GM23338 (cell line): ENCODE results near the gene KCNMB2. TPM values are rescaled to one million over a fixed set of nuclear protein-coding genes. Genes with fewer than 3 reads are reported as not detected.

Experiments
- ATAC-seq: fragments of 200-7000 bp; cut with Tn5 transposase; 3 replicates; pipeline ENCODE4 v1.9.1; 2020
- DNase-seq: peaks from one replicate; pipeline ENCODE4 v3.0.0-alpha.2; 2015; ENCODE audit warnings: low spot score
- H2AFZ ChIP-seq: fragments of 200-600 bp; sonication (generic); 2 replicates; pipeline ENCODE4 v1.8.0; 2016; ENCODE audit warnings: antibody characterized with exemption, mild to moderate bottlenecking, moderate library complexity
- H3F3A ChIP-seq: fragments of 200-600 bp; sonication (generic); replicated peaks from 2 replicates; pipeline ENCODE4 v1.8.0; 2017; ENCODE audit warnings: antibody characterized with exemption, mixed run types, low read depth
- H3K27ac ChIP-seq: fragments of 200-600 bp; sonication (generic); 2 replicates; pipeline ENCODE4 v1.6.1; 2016; ENCODE audit warnings: low read depth
- H3K27me3 ChIP-seq: fragments of 200-600 bp; sonication (generic); 2 replicates; pipeline ENCODE4 v1.8.0; 2016; ENCODE audit warnings: mild to moderate bottlenecking, mixed run types, moderate library complexity; ENCODE audit not compliant: insufficient read depth
- H3K36me3 ChIP-seq: fragments of 200-600 bp; sonication (generic); 2 replicates; pipeline ENCODE4 v1.8.0; 2016; ENCODE audit warnings: mild to moderate bottlenecking; ENCODE audit not compliant: insufficient read depth
- H3K4me1 ChIP-seq: fragments of 200-600 bp; sonication (generic); 2 replicates; pipeline ENCODE4 v1.8.0; 2016; ENCODE audit warnings: mild to moderate bottlenecking, moderate library complexity; ENCODE audit not compliant: insufficient read depth
- H3K4me2 ChIP-seq: fragments of 200-600 bp; sonication (generic); 2 replicates; pipeline ENCODE4 v1.7.1; 2017; ENCODE audit warnings: mixed run types
- H3K4me3 ChIP-seq: fragments of 200-600 bp; sonication (generic); 2 replicates; pipeline ENCODE4 v1.6.1; 2016; ENCODE audit warnings: mixed run types
- H3K79me2 ChIP-seq: fragments of 200-600 bp; sonication (generic); replicated peaks from 2 replicates; pipeline ENCODE4 v1.8.0; 2017; ENCODE audit warnings: mild to moderate bottlenecking; ENCODE audit not compliant: insufficient read depth
- H3K9me2 ChIP-seq: fragments of 200-600 bp; sonication (generic); 2 replicates; pipeline ENCODE4 v1.8.0; 2017; ENCODE audit not compliant: insufficient read depth
- H4K20me1 ChIP-seq: fragments of 200-600 bp; sonication (generic); replicated peaks from 2 replicates; pipeline ENCODE4 v1.8.0; 2017; ENCODE audit warnings: mild to moderate bottlenecking; ENCODE audit not compliant: insufficient read depth
- H3K27ac Mint-ChIP-seq: 2 replicates; pipeline ENCODE4 v1.8.0; 2020; ENCODE audit warnings: inconsistent platforms, mild to moderate bottlenecking, moderate library complexity, mixed read lengths
- H3K27me3 Mint-ChIP-seq: 3 replicates; pipeline ENCODE4 v1.8.0; 2022; ENCODE audit warnings: low read depth, mild to moderate bottlenecking, moderate library complexity, mixed read lengths, inconsistent platforms; ENCODE audit not compliant: insufficient read depth, poor library complexity
- H3K36me3 Mint-ChIP-seq: 3 replicates; pipeline ENCODE4 v1.8.0; 2021; ENCODE audit warnings: low read depth, mild to moderate bottlenecking, inconsistent platforms, moderate library complexity, mixed read lengths
- H3K4me1 Mint-ChIP-seq: 3 replicates; pipeline ENCODE4 v1.8.0; 2020; ENCODE audit warnings: mild to moderate bottlenecking, inconsistent platforms, mixed read lengths
- H3K4me3 Mint-ChIP-seq: 3 replicates; pipeline ENCODE4 v1.8.0; 2021; ENCODE audit warnings: moderate library complexity, mild to moderate bottlenecking, inconsistent platforms, mixed read lengths
- H3K9me3 Mint-ChIP-seq: 3 replicates; pipeline ENCODE4 v1.8.0; 2020; ENCODE audit warnings: moderate library complexity, mild to moderate bottlenecking, inconsistent platforms, mixed read lengths
- CREB1 ChIP-seq: fragments of 250-450 bp; sonication (Bioruptor Pico); IDR thresholded peaks from 2 replicates; pipeline ENCODE4 v1.5.0; 2020; ENCODE audit warnings: low read depth, mild to moderate bottlenecking, moderate library complexity
- ETS1 ChIP-seq: IDR thresholded peaks from 2 replicates; pipeline ENCODE4 v1.6.1; 2016; ENCODE audit warnings: antibody characterized with exemption
- EZH2 ChIP-seq: fragments of 200-600 bp; sonication (generic); IDR thresholded peaks from one replicate; pipeline ENCODE4 v1.8.0; 2017; ENCODE audit warnings: antibody characterized with exemption, mild to moderate bottlenecking, low read depth; ENCODE audit not compliant: unreplicated experiment
- EZH2phosphoT487 ChIP-seq: fragments of 200-600 bp; sonication (generic); IDR thresholded peaks from one replicate; pipeline ENCODE4 v1.8.1; 2018; ENCODE audit warnings: antibody characterized with exemption; ENCODE audit not compliant: unreplicated experiment
- JUNB ChIP-seq: IDR thresholded peaks from one replicate; pipeline ENCODE4 v1.6.1; 2016; ENCODE audit warnings: antibody characterized with exemption; ENCODE audit not compliant: unreplicated experiment
- NANOG ChIP-seq: IDR thresholded peaks from 2 replicates; pipeline ENCODE4 v1.6.1; 2016; ENCODE audit warnings: antibody characterized with exemption, borderline replicate concordance
- POLR2AphosphoS5 ChIP-seq: IDR thresholded peaks from 2 replicates; pipeline ENCODE4 v1.6.1; 2016; ENCODE audit warnings: antibody characterized with exemption, low read depth
- REST ChIP-seq: IDR thresholded peaks from one replicate; pipeline ENCODE4 v1.6.1; 2018; ENCODE audit warnings: antibody characterized with exemption; ENCODE audit not compliant: unreplicated experiment
- STAT1 ChIP-seq: IDR thresholded peaks from one replicate; pipeline ENCODE4 v1.6.1; 2016; ENCODE audit warnings: antibody characterized with exemption; ENCODE audit not compliant: unreplicated experiment
- ZNF114 ChIP-seq: fragments of 250-450 bp; sonication (Bioruptor Pico); IDR thresholded peaks from 2 replicates; pipeline ENCODE4 v1.5.0; 2020; ENCODE audit warnings: mild to moderate bottlenecking, moderate library complexity
- ZNF331 ChIP-seq: fragments of 250-450 bp; sonication (Bioruptor Pico); IDR thresholded peaks from 2 replicates; pipeline ENCODE4 v1.5.0; 2020; ENCODE audit warnings: low read depth, mild to moderate bottlenecking, moderate library complexity
- polyA plus RNA-seq: library from polyadenylated mRNA; unstranded; fragments of >200 nt; fragmentation: Nextera tagmentation; extraction: Ambion mirVana; gene quantifications from 2 replicates; pipeline ENCODE4 v1.2.1, GENCODE V29; 2016
- total RNA-seq: library from RNA; depleted of rRNA; stranded (reverse); fragments of >200 nt; shearing (Covaris generic); gene quantifications from 2 replicates; pipeline ENCODE4 v1.2.3, GENCODE V29; 2014
- TF ChIP-seq, protein P1 (sequence below): fragments of 250-450 bp; sonication (Bioruptor Pico); IDR thresholded peaks from 2 replicates; pipeline ENCODE4 v1.5.0; 2020; ENCODE audit warnings: mild to moderate bottlenecking, moderate library complexity
- TF ChIP-seq, protein P2 (sequence below), 2 experiments: fragments of 200-600 bp in 1 of 2; sonication (generic) in 1 of 2; conservative IDR thresholded peaks; 2 replicates each; pipeline versions ENCODE4 v1.5.1 to v1.6.1; 2016 to 2017; ENCODE audit warnings: antibody characterized with exemption in 2 of 2, low read depth in 2 of 2, mild to moderate bottlenecking in 2 of 2, moderate library complexity in 1 of 2

KCNMB2 gene
- total and polyA plus RNA-seq, 2 experiments from 2014 or later, result 0.53 TPM; not detected in 1

DNA sequence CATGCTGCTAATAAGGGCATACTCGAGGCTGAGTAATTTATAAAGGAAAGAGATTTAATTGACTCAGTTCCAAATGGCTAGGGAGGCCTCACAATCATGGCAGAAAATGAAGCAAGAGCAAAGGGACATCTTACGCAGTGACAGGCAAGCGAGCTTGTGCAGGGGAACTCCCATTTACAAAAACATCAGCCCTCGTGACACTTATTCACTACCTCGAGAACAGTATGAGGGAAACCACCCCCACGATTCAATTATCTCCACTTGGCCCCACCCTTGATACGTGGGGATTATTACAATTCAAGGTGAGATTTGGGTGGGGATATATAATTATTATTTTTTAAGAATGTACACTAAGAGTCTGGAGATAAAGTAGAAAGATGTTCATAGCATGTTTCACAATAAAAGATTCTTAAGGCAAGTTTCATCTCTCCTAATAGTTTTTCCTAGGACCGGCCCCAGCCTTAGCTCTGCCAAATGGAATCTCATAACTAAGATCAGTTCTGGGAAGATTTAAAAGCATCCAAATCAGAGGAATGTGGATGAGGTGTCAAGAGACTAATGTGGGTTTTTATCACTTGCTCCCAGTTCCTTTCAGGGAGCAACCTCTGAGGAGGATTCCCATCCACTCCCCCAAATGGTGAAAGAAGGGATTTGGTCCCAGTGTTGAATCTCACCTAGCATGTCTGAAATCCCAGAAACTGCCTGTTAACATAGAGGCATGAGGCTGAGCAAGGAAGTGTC, 314.4 kb downstream of the KCNMB2 start:
- Histone ChIP-seq H3K36me3 (no peaks in the 10 kb centered on the region), H3K4me3 (no peak overlapping the region), H3K79me2 (no peaks in the 10 kb centered on the region; the same call in 1 of the 2 replicates), H2AFZ (no peak overlapping the region), H3K9me2 (no peaks in the 10 kb centered on the region), H4K20me1 (no peaks in the 10 kb centered on the region), H3K4me2 (no peak overlapping the region), H3K4me1 (peaks cover 12% of the 10 kb centered on the region), H3K27me3 (no peaks in the 10 kb centered on the region), H3K27ac (no peak overlapping the region), H3F3A (no peaks in the 10 kb centered on the region)
- H3K4me1 Mint-ChIP-seq, result peaks cover 13% of the 10 kb centered on the region; the same call in 2 of the 3 replicates
- TF ChIP-seq POLR2AphosphoS5 (no peak), EZH2phosphoT487 (no peak), REST (no peak), ZNF331 (CRISPR knock-in tag) (no peak), STAT1 (no peak), JUNB (no peak), ETS1 (no peak), ZNF114 (CRISPR knock-in tag) (no peak), NANOG (no peak), EZH2 (no peak), CREB1 (CRISPR knock-in tag) (no peak)
- TF ChIP-seq, protein P1, sequence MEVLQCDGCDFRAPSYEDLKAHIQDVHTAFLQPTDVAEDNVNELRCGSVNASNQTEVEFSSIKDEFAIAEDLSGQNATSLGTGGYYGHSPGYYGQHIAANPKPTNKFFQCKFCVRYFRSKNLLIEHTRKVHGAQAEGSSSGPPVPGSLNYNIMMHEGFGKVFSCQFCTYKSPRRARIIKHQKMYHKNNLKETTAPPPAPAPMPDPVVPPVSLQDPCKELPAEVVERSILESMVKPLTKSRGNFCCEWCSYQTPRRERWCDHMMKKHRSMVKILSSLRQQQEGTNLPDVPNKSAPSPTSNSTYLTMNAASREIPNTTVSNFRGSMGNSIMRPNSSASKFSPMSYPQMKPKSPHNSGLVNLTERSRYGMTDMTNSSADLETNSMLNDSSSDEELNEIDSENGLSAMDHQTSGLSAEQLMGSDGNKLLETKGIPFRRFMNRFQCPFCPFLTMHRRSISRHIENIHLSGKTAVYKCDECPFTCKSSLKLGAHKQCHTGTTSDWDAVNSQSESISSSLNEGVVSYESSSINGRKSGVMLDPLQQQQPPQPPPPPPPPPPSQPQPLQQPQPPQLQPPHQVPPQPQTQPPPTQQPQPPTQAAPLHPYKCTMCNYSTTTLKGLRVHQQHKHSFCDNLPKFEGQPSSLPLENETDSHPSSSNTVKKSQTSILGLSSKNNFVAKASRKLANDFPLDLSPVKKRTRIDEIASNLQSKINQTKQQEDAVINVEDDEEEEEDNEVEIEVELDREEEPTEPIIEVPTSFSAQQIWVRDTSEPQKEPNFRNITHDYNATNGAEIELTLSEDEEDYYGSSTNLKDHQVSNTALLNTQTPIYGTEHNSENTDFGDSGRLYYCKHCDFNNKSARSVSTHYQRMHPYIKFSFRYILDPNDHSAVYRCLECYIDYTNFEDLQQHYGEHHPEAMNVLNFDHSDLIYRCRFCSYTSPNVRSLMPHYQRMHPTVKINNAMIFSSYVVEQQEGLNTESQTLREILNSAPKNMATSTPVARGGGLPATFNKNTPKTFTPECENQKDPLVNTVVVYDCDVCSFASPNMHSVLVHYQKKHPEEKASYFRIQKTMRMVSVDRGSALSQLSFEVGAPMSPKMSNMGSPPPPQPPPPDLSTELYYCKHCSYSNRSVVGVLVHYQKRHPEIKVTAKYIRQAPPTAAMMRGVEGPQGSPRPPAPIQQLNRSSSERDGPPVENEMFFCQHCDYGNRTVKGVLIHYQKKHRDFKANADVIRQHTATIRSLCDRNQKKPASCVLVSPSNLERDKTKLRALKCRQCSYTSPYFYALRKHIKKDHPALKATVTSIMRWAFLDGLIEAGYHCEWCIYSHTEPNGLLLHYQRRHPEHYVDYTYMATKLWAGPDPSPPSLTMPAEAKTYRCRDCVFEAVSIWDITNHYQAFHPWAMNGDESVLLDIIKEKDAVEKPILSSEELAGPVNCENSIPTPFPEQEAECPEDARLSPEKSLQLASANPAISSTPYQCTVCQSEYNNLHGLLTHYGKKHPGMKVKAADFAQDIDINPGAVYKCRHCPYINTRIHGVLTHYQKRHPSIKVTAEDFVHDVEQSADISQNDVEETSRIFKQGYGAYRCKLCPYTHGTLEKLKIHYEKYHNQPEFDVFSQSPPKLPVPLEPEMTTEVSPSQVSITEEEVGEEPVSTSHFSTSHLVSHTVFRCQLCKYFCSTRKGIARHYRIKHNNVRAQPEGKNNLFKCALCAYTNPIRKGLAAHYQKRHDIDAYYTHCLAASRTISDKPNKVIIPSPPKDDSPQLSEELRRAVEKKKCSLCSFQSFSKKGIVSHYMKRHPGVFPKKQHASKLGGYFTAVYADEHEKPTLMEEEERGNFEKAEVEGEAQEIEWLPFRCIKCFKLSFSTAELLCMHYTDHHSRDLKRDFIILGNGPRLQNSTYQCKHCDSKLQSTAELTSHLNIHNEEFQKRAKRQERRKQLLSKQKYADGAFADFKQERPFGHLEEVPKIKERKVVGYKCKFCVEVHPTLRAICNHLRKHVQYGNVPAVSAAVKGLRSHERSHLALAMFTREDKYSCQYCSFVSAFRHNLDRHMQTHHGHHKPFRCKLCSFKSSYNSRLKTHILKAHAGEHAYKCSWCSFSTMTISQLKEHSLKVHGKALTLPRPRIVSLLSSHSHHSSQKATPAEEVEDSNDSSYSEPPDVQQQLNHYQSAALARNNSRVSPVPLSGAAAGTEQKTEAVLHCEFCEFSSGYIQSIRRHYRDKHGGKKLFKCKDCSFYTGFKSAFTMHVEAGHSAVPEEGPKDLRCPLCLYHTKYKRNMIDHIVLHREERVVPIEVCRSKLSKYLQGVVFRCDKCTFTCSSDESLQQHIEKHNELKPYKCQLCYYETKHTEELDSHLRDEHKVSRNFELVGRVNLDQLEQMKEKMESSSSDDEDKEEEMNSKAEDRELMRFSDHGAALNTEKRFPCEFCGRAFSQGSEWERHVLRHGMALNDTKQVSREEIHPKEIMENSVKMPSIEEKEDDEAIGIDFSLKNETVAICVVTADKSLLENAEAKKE (CRISPR knock-in tag), result no peak
- TF ChIP-seq, protein P2, sequence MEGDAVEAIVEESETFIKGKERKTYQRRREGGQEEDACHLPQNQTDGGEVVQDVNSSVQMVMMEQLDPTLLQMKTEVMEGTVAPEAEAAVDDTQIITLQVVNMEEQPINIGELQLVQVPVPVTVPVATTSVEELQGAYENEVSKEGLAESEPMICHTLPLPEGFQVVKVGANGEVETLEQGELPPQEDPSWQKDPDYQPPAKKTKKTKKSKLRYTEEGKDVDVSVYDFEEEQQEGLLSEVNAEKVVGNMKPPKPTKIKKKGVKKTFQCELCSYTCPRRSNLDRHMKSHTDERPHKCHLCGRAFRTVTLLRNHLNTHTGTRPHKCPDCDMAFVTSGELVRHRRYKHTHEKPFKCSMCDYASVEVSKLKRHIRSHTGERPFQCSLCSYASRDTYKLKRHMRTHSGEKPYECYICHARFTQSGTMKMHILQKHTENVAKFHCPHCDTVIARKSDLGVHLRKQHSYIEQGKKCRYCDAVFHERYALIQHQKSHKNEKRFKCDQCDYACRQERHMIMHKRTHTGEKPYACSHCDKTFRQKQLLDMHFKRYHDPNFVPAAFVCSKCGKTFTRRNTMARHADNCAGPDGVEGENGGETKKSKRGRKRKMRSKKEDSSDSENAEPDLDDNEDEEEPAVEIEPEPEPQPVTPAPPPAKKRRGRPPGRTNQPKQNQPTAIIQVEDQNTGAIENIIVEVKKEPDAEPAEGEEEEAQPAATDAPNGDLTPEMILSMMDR (conservative IDR thresholded peaks at IDR 0.05; ENCODE audit: low read depth in 2 of 2), result no peak
- H3K27me3 Mint-ChIP-seq, result peaks cover 2% of the 10 kb centered on the region
- no peaks in the 10 kb centered on the region for H3K36me3 Mint-ChIP-seq
- no peak overlapping the region for H3K27ac Mint-ChIP-seq
- H3K4me3 Mint-ChIP-seq, result no peak overlapping the region
- no peak for ATAC-seq
- DNase-seq, result no peak
- no peaks in the 10 kb centered on the region for H3K9me3 Mint-ChIP-seq
